Kidney tubule cell (primary cell): ENCODE data around the gene DGKE.

ENCODE experiments used
- DNase-seq: peaks from one replicate; pipeline ENCODE4 v3.0.0-alpha.2; 2018; ENCODE audit warnings: low spot score

DGKE gene

GRCh38 chr17:56914581-56915273 is 80.8 kb downstream of the DGKE start:
- DNase-seq, result no peak

- DNase-seq, result no peak
These were observed 83.8 kb downstream of the DGKE start for GRCh38 chr17:56917559-56918296.

GRCh38 chr17:56918916-56919315 is 85.0 kb downstream of the DGKE start:
- DNase-seq, result no peak
